CD1c-positive myeloid dendritic cell (primary cell): ENCODE measurements around the gene APOLD1.
"Not testable (repeated sequence)": the region's sequence is repeated elsewhere in the genome, so short reads cannot be mapped to it uniquely, and the experiment has no call there.

Source experiments
- DNase-seq: peaks from one replicate; pipeline ENCODE4 v3.0.0-alpha.2; 2016; ENCODE audit errors: extremely low spot score

APOLD1 gene

DNA sequence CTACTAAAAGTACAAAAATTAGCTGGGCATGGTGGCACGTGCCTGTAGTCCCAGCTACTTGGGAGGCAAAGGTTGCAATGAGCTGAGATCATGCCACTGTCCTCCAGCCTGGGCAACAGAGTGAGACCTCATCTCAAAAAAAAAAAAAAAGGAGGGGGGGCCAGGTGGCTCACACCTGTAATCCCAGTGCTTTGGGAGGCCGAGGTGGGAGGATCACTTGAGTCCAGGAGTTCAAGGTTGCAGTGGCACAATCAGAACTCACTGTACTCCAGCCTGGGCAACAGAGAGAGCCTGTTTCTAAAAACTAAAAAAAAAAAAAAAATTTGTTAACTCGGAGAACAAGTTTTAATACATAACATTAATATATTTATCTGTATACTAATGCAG lies 22.1 kb downstream of the APOLD1 start:
- not testable (repeated sequence) for DNase-seq

DNA sequence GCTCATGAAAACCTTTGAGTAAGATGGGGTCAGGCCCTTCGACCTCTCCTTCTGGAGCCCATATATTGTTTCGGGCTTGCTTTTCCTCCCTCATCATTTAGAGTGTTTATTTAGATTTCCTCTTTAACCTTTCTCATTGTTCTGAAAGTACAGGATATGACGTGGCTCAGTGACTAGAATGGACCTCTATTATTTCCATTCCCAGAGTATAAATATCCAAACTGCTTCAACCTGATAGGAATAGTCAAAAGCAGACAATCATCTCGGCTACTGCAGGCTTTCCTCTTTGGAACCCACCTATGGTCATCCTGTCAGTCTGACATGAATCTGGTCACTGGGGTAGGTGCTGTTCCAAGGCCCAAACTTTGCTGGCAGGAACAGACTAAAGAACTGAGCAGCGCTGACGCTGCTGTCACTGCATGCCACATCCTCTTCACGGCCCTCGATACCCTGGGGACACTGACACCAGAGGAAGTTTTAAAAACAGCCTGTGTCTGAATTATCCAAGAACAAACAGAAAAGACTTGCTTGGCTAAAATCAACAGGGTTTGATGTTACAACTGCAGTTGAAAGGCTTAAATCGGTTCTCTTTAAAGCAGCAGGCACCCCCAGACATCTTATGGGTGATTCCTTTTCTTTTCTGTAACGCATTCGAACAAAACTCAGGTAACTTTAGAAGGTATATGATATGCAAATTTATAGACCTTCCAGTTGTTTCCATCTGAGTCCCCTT lies 22.7 kb downstream of the APOLD1 start:
- DNase-seq = peak; percentile 47

DNA sequence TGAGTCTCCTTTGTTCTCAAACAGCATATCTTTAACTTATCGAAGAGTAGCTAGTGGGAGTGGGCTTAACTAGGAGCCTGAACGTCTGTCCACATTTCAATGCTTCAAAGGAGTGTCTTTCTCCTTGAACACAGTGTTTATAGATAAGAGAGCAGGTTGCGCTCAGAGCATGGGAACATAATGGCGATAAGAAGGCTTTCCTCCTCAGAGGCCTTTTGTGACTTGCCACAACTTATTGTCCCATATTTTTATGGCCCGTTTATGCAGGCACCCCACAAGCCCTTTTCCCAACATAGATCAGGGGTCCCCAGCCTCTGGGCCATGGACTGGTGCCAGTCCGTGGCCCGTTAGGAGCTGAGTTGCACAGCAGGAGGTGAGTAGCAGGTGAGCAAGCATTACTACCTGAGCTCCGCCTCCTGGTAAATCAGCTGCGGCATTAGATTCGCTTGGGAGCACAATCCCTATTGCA lies 25.1 kb downstream of the APOLD1 start:
- no peak for DNase-seq

DNA sequence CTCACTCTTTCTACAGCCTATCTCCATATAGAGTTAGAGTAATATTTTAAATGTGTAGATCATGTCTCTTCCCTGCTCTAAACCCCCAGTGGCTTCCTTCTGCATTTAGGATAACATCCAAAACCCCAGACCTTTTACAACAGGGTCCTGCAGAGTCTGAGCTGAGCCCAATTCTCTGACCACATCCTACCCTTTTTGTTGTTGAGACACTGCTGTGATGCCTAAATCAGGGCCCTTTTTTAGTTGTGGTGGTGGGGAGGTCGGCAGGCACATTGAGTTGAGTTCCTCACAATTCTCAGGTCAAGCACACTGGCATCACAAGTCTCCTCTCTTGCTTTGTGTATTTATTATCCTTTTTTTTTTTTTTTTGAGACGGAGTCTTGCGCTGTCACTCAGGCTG lies 25.9 kb downstream of the APOLD1 start:
- DNase-seq = no peak

DNA sequence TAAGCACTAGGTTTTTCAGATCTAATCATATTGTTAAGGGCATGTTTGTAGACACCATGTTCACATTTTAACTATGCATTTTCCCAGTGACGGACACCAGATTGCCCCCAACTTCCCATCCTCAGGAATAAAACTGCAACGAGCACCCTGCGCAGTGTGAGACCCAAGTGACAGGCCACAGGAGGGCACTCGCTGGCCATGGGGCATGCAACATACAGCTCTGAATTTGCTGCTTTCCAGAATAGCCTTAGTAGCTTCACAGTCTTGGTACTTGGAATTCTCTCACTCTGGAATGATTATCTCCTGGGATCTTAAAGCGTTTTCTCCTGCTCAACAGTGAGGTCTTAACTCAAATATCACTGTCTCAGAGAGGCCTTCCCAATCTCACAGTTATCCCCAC lies 26.7 kb downstream of the APOLD1 start:
- DNase-seq = no peak

DNA sequence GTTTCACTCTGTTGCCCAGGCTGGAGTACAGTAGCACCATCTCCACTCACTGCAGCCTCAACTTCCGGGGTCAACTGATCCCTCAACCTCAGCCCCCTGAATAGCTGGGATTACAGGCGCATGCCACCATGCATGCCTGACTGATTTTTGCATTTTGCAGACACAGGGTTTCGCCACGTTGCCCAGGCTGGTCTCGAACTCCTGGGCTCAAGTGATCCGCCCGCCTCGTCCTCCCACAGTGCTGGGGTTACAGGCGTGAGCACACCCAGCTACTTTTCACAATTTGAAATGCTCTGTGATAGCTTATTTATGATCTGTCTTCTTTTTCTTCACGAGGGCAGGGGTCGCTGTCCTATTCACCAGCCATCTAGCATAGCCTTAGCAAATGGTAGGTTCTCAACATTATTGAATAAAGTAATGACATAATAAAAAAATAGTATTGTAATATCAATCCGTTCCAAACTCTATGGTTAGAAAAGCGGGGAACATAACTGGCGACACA lies 27.2 kb downstream of the APOLD1 start:
- DNase-seq = no peak

DNA sequence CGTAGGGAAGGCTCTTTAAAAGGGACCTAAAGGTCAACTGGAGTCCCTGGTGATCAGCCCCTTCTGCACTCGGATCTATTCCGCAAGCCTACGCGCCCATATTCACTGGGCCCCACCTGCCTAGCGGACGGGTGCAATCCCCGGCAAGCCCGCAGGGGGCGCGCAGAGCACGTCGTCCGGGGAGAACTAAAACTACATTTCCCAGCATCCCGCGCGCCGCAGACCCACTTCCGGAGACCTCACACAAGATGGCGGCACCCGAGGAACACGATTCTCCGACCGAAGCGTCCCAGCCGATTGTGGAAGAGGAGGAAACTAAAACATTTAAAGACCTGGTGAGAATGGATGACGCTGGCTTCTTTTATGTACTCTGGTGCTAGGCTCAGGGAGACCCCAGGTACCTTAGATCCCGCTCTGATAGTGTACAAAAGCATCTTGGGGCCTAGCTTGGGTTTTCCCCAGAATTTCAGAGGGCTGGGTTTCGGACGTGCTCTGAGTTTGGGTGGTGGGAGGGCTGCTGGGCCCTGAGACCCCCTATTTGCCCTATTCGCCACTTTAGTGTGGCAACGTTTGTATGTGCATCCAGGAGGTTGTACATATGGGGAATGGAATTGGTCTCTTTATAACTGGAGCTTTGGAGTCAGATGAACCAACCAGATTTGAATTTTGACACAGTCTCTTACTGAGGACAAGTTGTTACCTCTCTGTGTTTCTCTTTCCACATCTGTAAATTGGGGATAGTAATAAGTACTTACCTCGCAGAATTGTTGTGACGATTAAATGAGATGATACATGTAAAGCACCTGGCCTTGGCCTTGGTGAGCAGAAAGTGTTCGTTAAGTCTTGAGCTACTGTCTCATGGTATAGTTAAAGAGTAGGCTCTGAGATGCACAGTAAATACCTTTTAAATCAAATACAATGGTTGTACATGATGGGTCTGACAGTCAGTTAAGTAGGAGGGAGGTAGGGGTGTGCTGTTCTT lies 28.0 kb downstream of the APOLD1 start, which contains the start of gene DDX47:
Gene DDX47, plus strand, starts transcription at position 227 of the 982 bp plus-strand sequence. Its CDS starts 22 bp downstream, at position 249.
- peak; percentile 98 for DNase-seq

DNA sequence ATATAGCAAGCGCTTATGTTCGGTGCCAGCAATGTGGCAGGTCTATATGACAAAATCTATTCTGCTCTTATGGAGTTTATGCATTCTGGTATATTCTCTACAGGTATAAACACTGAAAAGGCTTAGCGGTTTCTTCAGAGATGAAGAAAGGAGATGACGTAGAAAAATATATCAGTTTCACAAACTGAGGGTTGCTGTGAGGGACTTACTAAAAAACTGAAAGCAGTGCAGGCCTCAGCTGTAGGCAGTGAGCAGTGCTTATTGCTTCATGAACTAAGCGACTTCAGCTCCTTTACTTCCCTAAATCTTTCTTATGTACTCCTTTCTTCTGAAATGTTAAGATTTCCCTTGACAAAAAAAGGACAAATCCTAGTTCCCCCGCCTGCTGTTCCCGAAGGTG lies 32.2 kb downstream of the APOLD1 start:
- peak; percentile 41 for DNase-seq

DNA sequence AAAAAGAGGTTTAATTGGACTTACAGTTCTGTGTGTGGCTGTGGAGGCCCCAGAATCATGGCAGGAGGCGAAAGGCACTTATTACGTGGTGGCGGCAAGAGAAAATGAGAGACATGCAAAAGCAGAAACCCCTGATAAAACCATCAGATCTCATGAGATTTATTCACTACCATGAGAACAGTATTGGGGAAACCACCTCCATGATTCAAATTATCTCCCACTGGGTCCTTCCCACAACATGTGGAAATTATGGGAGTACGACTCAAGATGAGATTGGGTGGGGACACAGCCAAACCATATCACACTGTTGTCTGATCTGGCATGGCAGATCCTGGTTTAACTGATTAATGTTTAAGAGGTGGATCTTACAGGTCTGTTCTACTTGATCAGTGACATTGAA lies 33.2 kb downstream of the APOLD1 start:
- DNase-seq = no peak

DNA sequence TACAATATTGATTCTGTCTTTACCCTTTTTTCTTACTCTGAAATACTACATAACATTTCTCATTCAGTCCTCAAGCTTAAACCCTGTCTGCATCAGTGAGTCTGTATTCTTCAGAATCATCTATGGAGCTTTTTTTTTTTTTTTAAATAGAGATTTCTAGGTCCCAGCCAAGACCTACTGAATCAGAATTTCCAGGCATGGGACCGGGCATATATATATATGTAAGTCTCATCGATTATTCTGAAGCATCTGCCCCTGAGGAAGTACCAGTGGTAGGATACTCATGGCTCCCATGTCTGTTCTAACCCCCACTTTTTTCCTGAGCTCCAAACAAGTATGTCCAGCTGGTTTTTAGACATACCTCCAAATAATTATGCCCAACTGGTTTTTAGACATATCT lies 33.8 kb downstream of the APOLD1 start:
- DNase-seq = no peak

DNA sequence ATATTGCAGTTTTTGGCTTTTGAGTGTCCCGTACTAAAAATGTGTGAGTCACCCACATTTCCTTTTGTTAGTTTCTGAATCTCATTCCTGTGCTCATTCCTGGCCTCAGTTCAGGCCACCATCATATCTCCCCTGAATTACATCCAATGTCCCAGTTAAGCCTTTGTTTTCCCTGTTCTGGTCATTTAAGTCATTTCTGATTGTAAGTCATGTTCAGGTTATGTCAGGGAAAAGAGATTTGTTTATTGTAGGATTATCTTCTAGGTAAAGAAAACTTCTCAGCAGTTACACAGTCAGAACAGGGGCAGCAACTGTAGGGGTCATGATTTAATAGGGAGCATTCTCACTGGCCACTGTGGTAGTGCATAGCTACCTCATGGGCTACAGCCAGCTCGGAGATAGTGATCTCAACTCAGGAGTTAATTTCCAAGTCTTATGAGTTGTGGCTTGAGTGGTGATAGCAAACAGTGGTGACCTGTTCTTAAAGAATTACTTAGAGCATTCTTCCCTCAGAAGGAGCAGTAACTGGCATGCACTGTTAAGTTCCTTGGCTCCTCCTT lies 34.4 kb downstream of the APOLD1 start:
- no peak for DNase-seq

DNA sequence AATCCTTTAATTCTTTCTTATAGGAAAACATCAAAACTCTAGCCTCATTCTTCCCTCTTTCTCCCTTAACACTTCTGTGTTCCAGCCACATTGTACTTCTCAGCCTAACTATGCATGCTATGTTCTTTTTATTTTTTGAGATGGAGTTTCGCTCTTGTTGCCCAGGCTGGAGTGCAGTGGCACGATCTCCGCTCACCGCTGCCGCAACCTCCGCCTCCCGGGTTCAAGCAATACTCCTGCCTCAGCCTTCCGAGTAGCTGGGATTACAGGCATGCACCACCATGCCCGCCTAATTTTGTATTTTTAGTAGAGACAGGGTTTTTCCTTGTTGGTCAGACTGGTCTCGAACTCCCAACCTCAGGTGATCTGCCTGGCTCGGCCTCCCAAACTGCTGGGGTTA lies 34.9 kb downstream of the APOLD1 start:
- DNase-seq = not testable (repeated sequence)

DNA sequence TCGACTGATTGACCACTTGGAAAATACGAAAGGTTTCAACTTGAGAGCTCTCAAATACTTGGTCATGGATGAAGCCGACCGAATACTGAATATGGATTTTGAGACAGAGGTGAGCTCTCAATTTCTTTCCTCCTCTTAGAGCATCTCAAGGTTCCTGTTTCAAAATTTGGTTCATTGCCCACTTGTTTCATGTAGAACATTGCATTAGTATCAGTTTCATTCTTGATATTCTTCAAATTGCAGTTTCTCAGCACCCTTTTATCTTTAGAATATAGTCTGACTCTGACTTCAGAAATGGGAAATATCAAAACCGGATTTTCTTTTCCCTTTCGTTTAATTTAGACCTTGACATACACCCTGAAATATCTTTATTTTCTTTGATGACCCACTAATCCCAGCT lies 36.5 kb downstream of the APOLD1 start:
- no peak for DNase-seq

DNA sequence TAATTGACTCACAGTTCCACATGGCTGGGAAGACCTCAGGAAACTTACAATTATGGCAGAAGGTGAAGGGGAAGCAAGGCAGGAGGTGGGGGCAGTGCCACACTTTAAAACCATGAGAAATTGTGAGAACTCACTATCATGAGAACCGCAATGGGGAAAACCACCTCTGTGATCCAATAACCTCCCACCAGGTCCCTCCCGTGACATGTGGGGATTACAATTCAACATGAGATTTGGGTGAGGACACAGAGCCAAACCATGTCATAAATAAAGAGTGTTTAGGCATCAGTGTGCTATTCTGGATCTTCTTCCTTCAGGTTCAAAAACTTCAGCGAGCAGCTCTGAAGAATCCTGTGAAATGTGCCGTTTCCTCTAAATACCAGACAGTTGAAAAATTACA lies 37.4 kb downstream of the APOLD1 start:
- no peak for DNase-seq

DNA sequence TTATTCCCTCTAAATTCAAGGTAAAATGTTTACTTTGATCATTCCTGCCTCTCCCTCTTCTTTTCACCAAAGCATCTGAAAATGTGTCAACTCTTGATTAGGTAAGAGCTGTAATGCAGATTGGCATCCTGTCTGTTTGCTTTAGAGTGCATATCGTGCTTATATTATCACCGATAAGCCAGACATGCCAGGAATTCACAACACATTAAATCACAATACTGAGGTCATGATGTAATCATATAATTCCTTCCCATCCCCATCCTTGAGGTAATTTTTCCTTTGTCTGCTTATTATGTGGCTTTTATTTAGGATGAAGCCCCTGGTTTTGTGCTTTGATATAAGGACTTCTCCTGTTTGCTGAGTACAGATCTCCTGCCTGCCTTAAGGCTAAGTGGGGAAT lies 37.8 kb downstream of the APOLD1 start:
- DNase-seq = no peak

DNA sequence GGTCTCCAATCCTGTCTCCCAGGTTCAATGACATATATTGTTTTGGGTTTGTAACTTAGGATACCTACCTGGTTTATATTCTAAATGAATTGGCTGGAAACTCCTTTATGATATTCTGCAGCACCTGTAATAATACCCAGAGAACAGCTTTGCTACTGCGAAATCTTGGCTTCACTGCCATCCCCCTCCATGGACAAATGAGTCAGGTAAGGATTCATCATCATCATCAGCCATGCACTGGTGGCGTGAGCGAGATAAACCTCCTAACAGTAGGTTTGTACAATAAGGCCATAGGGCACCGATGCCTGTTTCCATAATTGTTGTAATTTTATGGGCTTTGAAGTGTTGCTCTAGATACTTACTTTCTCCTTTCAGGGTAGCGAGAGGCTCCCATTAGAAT lies 38.4 kb downstream of the APOLD1 start:
- no peak for DNase-seq

DNA sequence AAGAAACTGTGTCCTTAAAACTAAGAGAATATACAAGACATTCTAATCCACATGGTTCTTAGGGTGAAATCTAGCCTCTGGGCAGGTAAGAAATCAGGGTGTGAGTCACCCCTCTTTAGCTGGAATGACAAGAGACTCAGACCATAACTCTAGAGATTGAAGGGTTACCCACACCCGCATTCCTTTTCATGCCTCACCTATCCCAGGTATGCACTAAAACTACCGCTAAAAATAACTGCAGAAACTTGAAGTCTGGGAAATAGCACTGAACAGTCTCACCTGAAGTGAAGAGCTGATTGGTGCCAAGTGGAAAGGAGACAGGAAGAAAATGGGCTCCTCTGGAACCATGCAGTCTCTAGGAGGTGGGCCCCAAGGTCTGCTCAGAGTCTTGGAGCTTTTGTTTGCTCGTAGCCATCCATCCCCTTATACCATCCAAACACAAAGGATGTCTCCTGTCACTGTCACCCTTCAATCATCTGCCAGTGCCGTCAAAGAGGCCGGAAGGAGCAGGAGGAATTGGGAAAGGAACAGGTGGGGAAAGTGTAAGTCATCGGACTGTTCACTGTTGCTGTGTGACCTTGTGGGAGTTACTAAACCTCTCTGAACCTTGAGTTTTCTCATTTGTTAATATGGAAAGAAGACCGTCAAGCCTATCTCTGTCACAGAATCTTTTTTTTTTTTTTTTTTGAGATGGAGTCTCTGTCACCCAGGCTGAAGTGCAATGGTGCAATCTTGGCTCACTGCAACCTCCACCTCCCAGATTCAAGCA lies 50.1 kb downstream of the APOLD1 start:
- no peak for DNase-seq

DNA sequence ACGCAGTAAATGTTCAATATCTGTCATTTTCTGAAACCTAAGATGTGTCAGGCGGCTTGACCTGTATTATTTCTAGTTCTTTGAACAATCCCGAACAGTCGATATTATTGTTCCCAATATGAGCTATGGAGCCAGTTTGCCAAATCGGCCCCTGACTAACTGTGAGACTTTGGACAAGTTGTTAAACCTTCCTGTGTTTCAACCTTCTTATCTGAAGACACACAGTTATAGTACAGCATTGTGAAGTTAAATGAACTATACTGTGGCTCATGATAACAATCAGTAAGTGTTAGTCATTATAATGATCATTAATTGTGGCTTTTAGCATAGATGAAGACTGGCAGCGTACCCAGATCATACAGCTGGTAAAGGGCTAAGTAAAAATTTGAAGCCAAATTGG lies 51.1 kb downstream of the APOLD1 start:
- DNase-seq = no peak

DNA sequence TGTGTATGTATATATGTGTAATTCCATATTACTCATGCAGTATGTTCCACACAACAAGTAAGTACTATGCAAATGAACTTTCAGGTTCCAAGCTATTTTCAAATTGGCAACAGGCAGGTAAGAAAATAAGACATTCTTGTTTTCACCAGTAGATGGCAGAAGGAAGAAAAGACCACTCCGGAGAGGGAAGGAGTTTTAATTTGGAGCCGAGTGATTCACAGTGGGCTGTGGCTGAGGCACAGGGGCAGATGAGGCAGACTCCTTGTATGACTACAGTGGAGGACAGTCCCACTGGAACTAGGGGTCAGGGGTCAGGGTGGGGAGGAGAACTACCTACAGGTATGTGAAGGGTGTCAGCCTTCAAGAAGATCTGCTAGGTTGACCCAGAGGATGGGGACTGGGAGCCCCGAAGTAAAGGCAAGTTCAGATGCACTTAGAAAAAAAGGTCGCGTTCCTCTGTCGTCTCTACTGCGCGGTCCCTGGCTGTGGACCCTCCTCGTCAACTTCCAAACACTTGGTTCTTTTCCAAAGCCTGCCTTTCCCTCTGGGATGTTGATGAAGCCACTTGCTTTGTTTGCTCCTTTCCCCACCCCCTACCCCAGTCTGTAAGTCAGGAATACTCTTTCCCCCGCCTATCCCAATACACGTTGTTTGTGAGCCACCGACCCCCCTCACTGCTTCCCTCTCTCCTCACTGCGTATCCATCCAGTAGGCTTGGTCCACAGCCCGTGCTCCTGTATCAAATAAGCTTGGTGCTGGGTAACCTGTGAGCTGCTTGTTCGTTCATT lies 51.8 kb downstream of the APOLD1 start:
- peak; percentile 25 for DNase-seq

DNA sequence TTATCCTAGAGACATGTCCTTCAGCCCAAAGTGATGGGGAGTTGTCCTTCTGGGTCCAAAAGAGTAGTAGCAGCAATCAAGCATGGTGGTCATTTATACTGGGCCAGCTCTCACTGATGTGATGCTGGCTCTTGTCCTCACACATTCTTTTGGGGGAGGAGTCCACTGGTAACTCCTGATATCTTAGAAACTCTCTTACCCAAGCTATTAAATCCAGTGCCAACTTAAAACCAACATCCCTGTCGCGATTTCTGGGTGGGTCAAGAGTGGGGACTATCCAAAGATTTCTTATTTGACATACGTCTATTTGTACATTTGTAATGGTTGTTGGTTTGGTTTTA lies 52.3 kb downstream of the APOLD1 start:
- DNase-seq = no peak

DNA sequence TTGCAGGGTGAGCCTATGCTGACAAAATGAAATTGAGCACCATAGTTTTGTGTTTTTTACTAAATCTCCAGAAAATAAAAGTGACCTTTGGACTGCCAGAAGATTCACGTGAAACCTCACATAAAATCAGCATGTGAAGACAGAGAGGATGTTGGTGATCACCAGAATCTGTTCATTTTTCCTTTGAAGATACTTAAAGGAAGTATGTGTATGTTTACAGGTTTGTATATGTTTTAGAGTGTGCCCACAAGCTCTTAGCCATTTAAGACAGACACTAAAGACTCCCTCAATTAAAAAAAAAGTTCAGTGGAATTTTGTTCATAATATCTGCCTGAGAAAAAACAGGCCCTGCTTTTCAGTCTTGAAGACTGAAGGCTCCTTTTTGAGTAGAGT lies 53.5 kb downstream of the APOLD1 start:
- DNase-seq = no peak
